Brain pericyte (primary cell): Measurements from ENCODE around the gene NRIP3.

ENCODE experiments used
- DNase-seq: peaks from one replicate; pipeline ENCODE4 v3.0.0-alpha.2; 2012; ENCODE audit warnings: low read depth, low spot score

NRIP3 gene

GRCh38 chr11:8932564-8933180 lies 71.1 kb downstream of the NRIP3 start, which contains the start of gene C11orf16:
TSS of gene C11orf16 (minus strand) at chr11:8932947. CDS start at chr11:8932308, 639 bp downstream.
- no peak for DNase-seq
